ENCODE measurements around the gene TTC39B. TPM values are rescaled to one million over a fixed set of nuclear protein-coding genes. Genes with fewer than 3 reads are reported as not detected.

TTC39B gene
- total and polyA plus RNA-seq, 2 donors: 2.8 to 22.4 TPM

GRCh38 chr9:15271403-15271802 is 35.6 kb downstream of the TTC39B start:
- Histone ChIP-seq H3K4me1 (ENCODE audit: insufficient read depth) (peaks cover 4% of the 10 kb centered on the region), H3K36me3 (ENCODE audit: insufficient read depth) (no peaks in the 10 kb centered on the region), H3K27ac (ENCODE audit: low read depth) (no peak overlapping the region), H3K4me3 (ENCODE audit: low read depth, low read length) (no peak overlapping the region)
- no peak for DNase-seq (ENCODE audit: extremely low spot score)
- 93% methylated on average over 7 of the region's 7 CpGs for WGBS

GRCh38 chr9:15268782-15269181 is 38.2 kb downstream of the TTC39B start:
- 84% methylated on average over 3 of the region's 3 CpGs for WGBS
- no peaks in the 10 kb centered on the region for H3K4me1 ChIP-seq (ENCODE audit: insufficient read depth)
- DNase-seq (ENCODE audit: extremely low spot score): no peak
- no peak overlapping the region for H3K4me3 ChIP-seq (ENCODE audit: low read depth, low read length)
- H3K36me3 ChIP-seq (ENCODE audit: insufficient read depth): no peaks in the 10 kb centered on the region
- H3K27ac ChIP-seq (ENCODE audit: low read depth): no peak overlapping the region

GRCh38 chr9:15268317-15268716 is 38.7 kb downstream of the TTC39B start:
- 92% methylated on average over 3 of the region's 3 CpGs for WGBS
- Histone ChIP-seq H3K4me3 (ENCODE audit: low read depth, low read length) (no peak overlapping the region), H3K27ac (ENCODE audit: low read depth) (no peak overlapping the region), H3K4me1 (ENCODE audit: insufficient read depth) (no peaks in the 10 kb centered on the region), H3K36me3 (ENCODE audit: insufficient read depth) (no peaks in the 10 kb centered on the region)
- DNase-seq (ENCODE audit: extremely low spot score): no peak

- H3K4me3 ChIP-seq (ENCODE audit: low read depth, low read length): no peak overlapping the region
- H3K36me3 ChIP-seq (ENCODE audit: insufficient read depth): no peaks in the 10 kb centered on the region
- H3K27ac ChIP-seq (ENCODE audit: low read depth): no peak overlapping the region
- 97% methylated on average over 1 of the region's 1 CpG for WGBS
- H3K4me1 ChIP-seq (ENCODE audit: insufficient read depth): no peaks in the 10 kb centered on the region
- no peak for DNase-seq (ENCODE audit: extremely low spot score)
Measured at GRCh38 chr9:15264918-15265317, 42.1 kb downstream of the TTC39B start.

GRCh38 chr9:15262581-15262980 is 44.4 kb downstream of the TTC39B start:
- no peaks in the 10 kb centered on the region for H3K36me3 ChIP-seq (ENCODE audit: insufficient read depth)
- no peak for DNase-seq (ENCODE audit: extremely low spot score)
- no peak overlapping the region for H3K27ac ChIP-seq (ENCODE audit: low read depth)
- 91% methylated on average over 1 of the region's 1 CpG for WGBS
- no peaks in the 10 kb centered on the region for H3K4me1 ChIP-seq (ENCODE audit: insufficient read depth)
- no peak overlapping the region for H3K4me3 ChIP-seq (ENCODE audit: low read depth, low read length)

- WGBS: 93% methylated on average over 4 of the region's 4 CpGs
- no peak for DNase-seq (ENCODE audit: extremely low spot score)
- Histone ChIP-seq H3K36me3 (ENCODE audit: insufficient read depth) (no peaks in the 10 kb centered on the region), H3K27ac (ENCODE audit: low read depth) (no peak overlapping the region), H3K4me3 (ENCODE audit: low read depth, low read length) (no peak overlapping the region), H3K4me1 (ENCODE audit: insufficient read depth) (no peaks in the 10 kb centered on the region)
Measured at GRCh38 chr9:15256426-15256825, 50.6 kb downstream of the TTC39B start.

GRCh38 chr9:15253786-15254185 is 53.2 kb downstream of the TTC39B start:
- Histone ChIP-seq H3K27ac (ENCODE audit: low read depth) (no peak overlapping the region), H3K4me1 (ENCODE audit: insufficient read depth) (no peaks in the 10 kb centered on the region), H3K4me3 (ENCODE audit: low read depth, low read length) (no peak overlapping the region), H3K36me3 (ENCODE audit: insufficient read depth) (no peaks in the 10 kb centered on the region)
- DNase-seq (ENCODE audit: extremely low spot score): no peak
- WGBS: 88% methylated on average over 1 of the region's 1 CpG

- no peaks in the 10 kb centered on the region for H3K4me1 ChIP-seq (ENCODE audit: insufficient read depth)
- 86% methylated on average over 1 of the region's 1 CpG for WGBS
- no peak for DNase-seq (ENCODE audit: extremely low spot score)
- H3K4me3 ChIP-seq (ENCODE audit: low read depth, low read length): no peak overlapping the region
- no peak overlapping the region for H3K27ac ChIP-seq (ENCODE audit: low read depth)
- no peaks in the 10 kb centered on the region for H3K36me3 ChIP-seq (ENCODE audit: insufficient read depth)
Measured at GRCh38 chr9:15253197-15253596, 53.8 kb downstream of the TTC39B start.

- H3K36me3 ChIP-seq (ENCODE audit: insufficient read depth): no peaks in the 10 kb centered on the region
- WGBS: 45% methylated on average over 3 of the region's 3 CpGs
- no peak for DNase-seq (ENCODE audit: extremely low spot score)
- H3K4me1 ChIP-seq (ENCODE audit: insufficient read depth): no peaks in the 10 kb centered on the region
- H3K4me3 ChIP-seq (ENCODE audit: low read depth, low read length): no peak overlapping the region
- no peak overlapping the region for H3K27ac ChIP-seq (ENCODE audit: low read depth)
Measured at GRCh38 chr9:15249981-15250380, 57.0 kb downstream of the TTC39B start.

- Histone ChIP-seq H3K36me3 (ENCODE audit: insufficient read depth) (no peaks in the 10 kb centered on the region), H3K4me3 (ENCODE audit: low read depth, low read length) (no peak overlapping the region), H3K4me1 (ENCODE audit: insufficient read depth) (no peaks in the 10 kb centered on the region), H3K27ac (ENCODE audit: low read depth) (no peak overlapping the region)
- DNase-seq (ENCODE audit: extremely low spot score): no peak
- 54% methylated on average over 7 of the region's 7 CpGs for WGBS
Measured at GRCh38 chr9:15249042-15249818, 57.8 kb downstream of the TTC39B start.

- Histone ChIP-seq H3K27ac (ENCODE audit: low read depth) (no peak overlapping the region), H3K36me3 (ENCODE audit: insufficient read depth) (no peaks in the 10 kb centered on the region), H3K4me1 (ENCODE audit: insufficient read depth) (no peaks in the 10 kb centered on the region), H3K4me3 (ENCODE audit: low read depth, low read length) (no peak overlapping the region)
- DNase-seq (ENCODE audit: extremely low spot score): no peak
- WGBS: 64% methylated on average over 2 of the region's 2 CpGs
Measured at GRCh38 chr9:15248621-15249020, 58.4 kb downstream of the TTC39B start.

GRCh38 chr9:15248081-15248480 is 58.9 kb downstream of the TTC39B start:
- no peak for DNase-seq (ENCODE audit: extremely low spot score)
- Histone ChIP-seq H3K27ac (ENCODE audit: low read depth) (no peak overlapping the region), H3K4me1 (ENCODE audit: insufficient read depth) (no peaks in the 10 kb centered on the region), H3K4me3 (ENCODE audit: low read depth, low read length) (no peak overlapping the region), H3K36me3 (ENCODE audit: insufficient read depth) (no peaks in the 10 kb centered on the region)

- no peak overlapping the region for H3K27ac ChIP-seq (ENCODE audit: low read depth)
- no peaks in the 10 kb centered on the region for H3K4me1 ChIP-seq (ENCODE audit: insufficient read depth)
- no peak overlapping the region for H3K4me3 ChIP-seq (ENCODE audit: low read depth, low read length)
- DNase-seq (ENCODE audit: extremely low spot score): no peak
- H3K36me3 ChIP-seq (ENCODE audit: insufficient read depth): no peaks in the 10 kb centered on the region
Measured at GRCh38 chr9:15246708-15247107, 60.3 kb downstream of the TTC39B start.

GRCh38 chr9:15246243-15246642 is 60.8 kb downstream of the TTC39B start:
- Histone ChIP-seq H3K36me3 (ENCODE audit: insufficient read depth) (no peaks in the 10 kb centered on the region), H3K4me1 (ENCODE audit: insufficient read depth) (no peaks in the 10 kb centered on the region), H3K4me3 (ENCODE audit: low read depth, low read length) (no peak overlapping the region), H3K27ac (ENCODE audit: low read depth) (no peak overlapping the region)
- 80% methylated on average over 1 of the region's 1 CpG for WGBS
- no peak for DNase-seq (ENCODE audit: extremely low spot score)

GRCh38 chr9:15244001-15244441 is 63.0 kb downstream of the TTC39B start:
- Histone ChIP-seq H3K4me1 (ENCODE audit: insufficient read depth) (no peaks in the 10 kb centered on the region), H3K4me3 (ENCODE audit: low read depth, low read length) (no peak overlapping the region), H3K27ac (ENCODE audit: low read depth) (no peak overlapping the region), H3K36me3 (ENCODE audit: insufficient read depth) (no peaks in the 10 kb centered on the region)
- DNase-seq (ENCODE audit: extremely low spot score): no peak
- WGBS: 84% methylated on average over 4 of the region's 4 CpGs

All from urinary bladder (tissue), 4 donors.